ENCODE data around the gene FOXN3. TPM values are rescaled to one million over a fixed set of nuclear protein-coding genes. Genes with fewer than 3 reads are reported as not detected.

FOXN3 gene
- total and polyA plus RNA-seq, 2 experiments from 2014 or later: 98.9 to 167 TPM

DNA sequence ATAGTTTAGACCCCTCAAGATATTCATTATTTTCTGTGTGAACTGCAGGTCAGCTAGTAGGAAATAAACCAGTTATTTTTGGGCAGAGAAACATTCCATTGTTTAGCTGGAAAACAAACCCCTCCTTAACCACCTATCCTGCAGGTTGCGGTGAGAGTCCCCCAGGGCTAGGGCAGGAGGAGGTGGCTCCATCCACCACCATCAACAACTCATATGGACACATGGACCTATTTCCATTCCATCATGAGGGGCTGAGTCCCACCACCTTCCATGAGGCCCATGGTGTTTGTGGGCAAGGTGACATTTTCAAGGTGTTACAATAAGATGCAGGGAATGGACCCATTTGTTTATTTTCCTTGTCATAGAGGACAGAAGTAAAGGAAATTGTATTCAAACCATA lies 160.1 kb downstream of the FOXN3 start:
- H3K27me3 Mint-ChIP-seq (ENCODE audit: insufficient read depth, low read depth, poor library complexity): peaks cover 16% of the 10 kb centered on the region
- H4K20me1 ChIP-seq (replicated peaks; ENCODE audit: insufficient read depth): peaks cover 35% of the 10 kb centered on the region
- no peaks in the 10 kb centered on the region for H3K9me3 Mint-ChIP-seq
- ATAC-seq (no peak), DNase-seq (ENCODE audit: low spot score) (no peak)
- 0 out of 2 replicates have a peak, but pooled peaks cover 4% of the 10 kb centered on the region for H3F3A ChIP-seq (replicated peaks; ENCODE audit: low read depth)
- no peak for TF ChIP-seq ETS1 (IDR thresholded peaks at IDR 0.05)
- TF ChIP-seq NANOG (IDR thresholded peaks at IDR 0.05; ENCODE audit: borderline replicate concordance): no peak
- no peak for TF ChIP-seq EZH2phosphoT487 (IDR thresholded peaks at IDR 0.05; ENCODE audit: unreplicated experiment)
- no peak for TF ChIP-seq CTCF (conservative IDR thresholded peaks at IDR 0.05; ENCODE audit: low read depth in 2 of 2)
- H3K27ac Mint-ChIP-seq: no peak overlapping the region
- H3K4me1 ChIP-seq (ENCODE audit: insufficient read depth): peaks cover 11% of the 10 kb centered on the region
- no peak overlapping the region for H3K4me2 ChIP-seq
- no peaks in the 10 kb centered on the region for H3K36me3 ChIP-seq (ENCODE audit: insufficient read depth)
- H3K4me3 ChIP-seq: no peak overlapping the region
- no peak overlapping the region for H2AFZ ChIP-seq
- H3K4me1 Mint-ChIP-seq: peaks cover 45% of the 10 kb centered on the region
- no peak overlapping the region for H3K27ac ChIP-seq (ENCODE audit: low read depth)
- H3K9me2 ChIP-seq (ENCODE audit: insufficient read depth): peaks cover 10% of the 10 kb centered on the region; the same call in 1 of the 2 replicates
- no peaks in the 10 kb centered on the region for H3K27me3 ChIP-seq (ENCODE audit: insufficient read depth)
- H3K4me3 Mint-ChIP-seq: no peak overlapping the region
- peaks cover 100% of the 10 kb centered on the region for H3K79me2 ChIP-seq (replicated peaks; ENCODE audit: insufficient read depth)
- H3K36me3 Mint-ChIP-seq (ENCODE audit: low read depth): peaks cover 47% of the 10 kb centered on the region

DNA sequence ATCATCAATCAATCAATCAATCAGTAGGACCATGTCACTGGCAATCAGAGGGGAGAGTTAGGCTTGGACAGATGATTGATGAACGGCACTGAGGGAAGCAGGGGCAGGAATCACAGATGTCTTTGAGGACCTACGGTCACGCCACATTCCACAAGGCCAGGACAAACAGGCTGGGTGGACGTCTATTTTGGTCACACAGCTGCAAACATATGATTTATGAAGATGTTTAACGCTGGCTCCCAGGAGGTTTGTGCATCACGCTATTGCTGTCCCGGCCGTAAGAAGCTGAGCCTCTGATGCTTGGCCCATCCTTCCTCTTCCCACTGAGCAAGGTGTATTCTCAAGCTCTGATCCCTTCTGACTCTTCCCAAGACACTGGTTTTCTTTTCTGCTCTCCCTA lies 160.8 kb downstream of the FOXN3 start:
- DNase-seq (ENCODE audit: low spot score) (no peak), ATAC-seq (no peak)
- H3F3A ChIP-seq (replicated peaks; ENCODE audit: low read depth): 0 out of 2 replicates have a peak, but pooled peaks cover 4% of the 10 kb centered on the region
- peaks cover 11% of the 10 kb centered on the region for H3K4me1 ChIP-seq (ENCODE audit: insufficient read depth)
- H3K27ac Mint-ChIP-seq: no peak overlapping the region
- no peak for TF ChIP-seq ZNF114 (CRISPR knock-in tag; IDR thresholded peaks at IDR 0.05)
- TF ChIP-seq STAT1 (IDR thresholded peaks at IDR 0.05; ENCODE audit: unreplicated experiment): no peak
- no peak for TF ChIP-seq POLR2AphosphoS5 (IDR thresholded peaks at IDR 0.05; ENCODE audit: low read depth)
- no peak for TF ChIP-seq EZH2phosphoT487 (IDR thresholded peaks at IDR 0.05; ENCODE audit: unreplicated experiment)
- no peak for TF ChIP-seq REST (IDR thresholded peaks at IDR 0.05; ENCODE audit: unreplicated experiment)
- no peak for TF ChIP-seq CREB1 (CRISPR knock-in tag; IDR thresholded peaks at IDR 0.05; ENCODE audit: low read depth)
- TF ChIP-seq EZH2 (IDR thresholded peaks at IDR 0.05; ENCODE audit: low read depth, unreplicated experiment): no peak
- TF ChIP-seq NANOG (IDR thresholded peaks at IDR 0.05; ENCODE audit: borderline replicate concordance): no peak
- H3K36me3 ChIP-seq (ENCODE audit: insufficient read depth): no peaks in the 10 kb centered on the region
- no peak overlapping the region for H3K4me2 ChIP-seq
- no peak overlapping the region for H3K4me3 Mint-ChIP-seq
- peaks cover 31% of the 10 kb centered on the region for H4K20me1 ChIP-seq (replicated peaks; ENCODE audit: insufficient read depth)
- H3K27me3 ChIP-seq (ENCODE audit: insufficient read depth): no peaks in the 10 kb centered on the region
- no peak overlapping the region for H3K4me3 ChIP-seq
- H3K9me2 ChIP-seq (ENCODE audit: insufficient read depth): peaks cover 10% of the 10 kb centered on the region; the same call in 1 of the 2 replicates
- no peak overlapping the region for H3K27ac ChIP-seq (ENCODE audit: low read depth)
- peaks cover 45% of the 10 kb centered on the region for H3K4me1 Mint-ChIP-seq
- H3K36me3 Mint-ChIP-seq (ENCODE audit: low read depth): peaks cover 47% of the 10 kb centered on the region
- H3K79me2 ChIP-seq (replicated peaks; ENCODE audit: insufficient read depth): peaks cover 100% of the 10 kb centered on the region
- peaks cover 16% of the 10 kb centered on the region for H3K27me3 Mint-ChIP-seq (ENCODE audit: insufficient read depth, low read depth, poor library complexity)
- H3K9me3 Mint-ChIP-seq: no peaks in the 10 kb centered on the region
- no peak overlapping the region for H2AFZ ChIP-seq

Data from GM23338 (cell line).